Lower leg skin (tissue), 3 donors: ENCODE results near the gene WWOX.

Source experiments
- POLR2A ChIP-seq, 2 donors: fragments of 450-650 bp; IDR thresholded peaks; one replicate each; pipeline ENCODE4 v1.6.1; 2016 to 2017; ENCODE audit warnings: antibody characterized with exemption in 2 of 2, mild to moderate bottlenecking in 1 of 2, moderate library complexity in 1 of 2
- TF ChIP-seq, protein P1 (sequence below), 3 donors: fragments of 450-650 bp; IDR thresholded peaks; one replicate each; pipeline ENCODE4 v1.5.1; 2016; ENCODE audit warnings: antibody characterized with exemption in 3 of 3, mild to moderate bottlenecking in 3 of 3, moderate library complexity in 2 of 3

DNA sequence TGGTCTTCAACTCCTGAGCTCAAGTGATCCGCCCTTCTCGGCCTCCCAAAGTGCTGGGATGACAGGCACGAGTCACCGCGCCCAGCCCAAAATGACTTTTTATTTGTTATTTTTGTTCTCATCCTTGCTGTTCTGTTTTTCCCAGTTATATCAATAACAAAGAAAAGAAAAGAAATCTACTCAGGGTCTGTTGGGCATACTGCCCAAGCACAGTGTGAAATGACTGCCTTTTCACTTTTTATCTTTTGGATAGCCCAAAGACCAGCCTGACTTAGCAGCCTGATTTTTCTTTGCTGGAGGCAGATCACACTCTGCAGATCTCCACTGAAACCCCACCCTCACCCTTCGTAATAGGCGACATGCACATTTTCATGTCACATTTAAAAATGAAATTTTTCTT lies 1007.8 kb downstream of the WWOX start:
- no peak for TF ChIP-seq POLR2A (IDR thresholded peaks at IDR 0.05)
- TF ChIP-seq, protein P1, sequence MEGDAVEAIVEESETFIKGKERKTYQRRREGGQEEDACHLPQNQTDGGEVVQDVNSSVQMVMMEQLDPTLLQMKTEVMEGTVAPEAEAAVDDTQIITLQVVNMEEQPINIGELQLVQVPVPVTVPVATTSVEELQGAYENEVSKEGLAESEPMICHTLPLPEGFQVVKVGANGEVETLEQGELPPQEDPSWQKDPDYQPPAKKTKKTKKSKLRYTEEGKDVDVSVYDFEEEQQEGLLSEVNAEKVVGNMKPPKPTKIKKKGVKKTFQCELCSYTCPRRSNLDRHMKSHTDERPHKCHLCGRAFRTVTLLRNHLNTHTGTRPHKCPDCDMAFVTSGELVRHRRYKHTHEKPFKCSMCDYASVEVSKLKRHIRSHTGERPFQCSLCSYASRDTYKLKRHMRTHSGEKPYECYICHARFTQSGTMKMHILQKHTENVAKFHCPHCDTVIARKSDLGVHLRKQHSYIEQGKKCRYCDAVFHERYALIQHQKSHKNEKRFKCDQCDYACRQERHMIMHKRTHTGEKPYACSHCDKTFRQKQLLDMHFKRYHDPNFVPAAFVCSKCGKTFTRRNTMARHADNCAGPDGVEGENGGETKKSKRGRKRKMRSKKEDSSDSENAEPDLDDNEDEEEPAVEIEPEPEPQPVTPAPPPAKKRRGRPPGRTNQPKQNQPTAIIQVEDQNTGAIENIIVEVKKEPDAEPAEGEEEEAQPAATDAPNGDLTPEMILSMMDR (IDR thresholded peaks at IDR 0.05): no peak
